BLaER1 treated with 17β-estradiol and CSF1 and Interleukin-3, amounts not matched to agents 10 nM and 100 nM (cell line): ENCODE results near the gene LRRC32.

ENCODE experiments used
- H3K27ac ChIP-seq, 11 experiments: shearing (Covaris generic); formaldehyde crosslinking; 2 replicates each; pipeline ENCODE4 v1.8.1; 2022
- H3K27me3 ChIP-seq, 11 experiments: shearing (Covaris generic); formaldehyde crosslinking; 2 replicates each; pipeline ENCODE4 v1.8.1; 2022
- H3K36me3 ChIP-seq, 11 experiments: shearing (Covaris generic); formaldehyde crosslinking; 2 replicates each; pipeline ENCODE4 v1.8.1; 2022
- H3K4me1 ChIP-seq, 10 experiments: shearing (Covaris generic); formaldehyde crosslinking; 2 replicates each; pipeline ENCODE4 v1.8.1; 2022
- H3K4me2 ChIP-seq, 11 experiments: shearing (Covaris generic); formaldehyde crosslinking; 2 replicates each; pipeline ENCODE4 v1.8.1; 2022
- H3K4me3 ChIP-seq, 10 experiments: shearing (Covaris generic); formaldehyde crosslinking; 2 replicates each; pipeline ENCODE4 v1.8.1; 2022
- H3K9ac ChIP-seq, 11 experiments: shearing (Covaris generic); formaldehyde crosslinking; 2 replicates each; pipeline ENCODE4 v1.8.1; 2022
- H3K9me3 ChIP-seq, 11 experiments: shearing (Covaris generic); formaldehyde crosslinking; replicated peaks in 1 of 11; 2 replicates each; pipeline ENCODE4 v1.8.1; 2022
- H4K20me1 ChIP-seq, 11 experiments: shearing (Covaris generic); formaldehyde crosslinking; 2 replicates each; pipeline ENCODE4 v1.8.1; 2022
- Cebpa-rat ChIP-seq, 11 experiments: shearing (Covaris generic); IDR thresholded peaks; 2 replicates each; pipeline ENCODE4 v1.8.1; 2022

Gene LRRC32

GRCh38 chr11:76685237-76685636 is 14.7 kb upstream of the LRRC32 start:
- Histone ChIP-seq H3K27me3 (peaks cover 0 to under 1% (median 0%) of the 10 kb centered on the region in 11 experiments; a peak in 3 of 22 replicates), H3K4me2 (peak overlapping the region in 10 of 11 experiments; percentile 64 to 94 (median 86); a peak in 14 of 22 replicates), H3K4me1 (peaks cover 24 to 49% (median 34%) of the 10 kb centered on the region in 10 experiments), H3K4me3 (no peak overlapping the region), H3K27ac (no peak overlapping the region), H4K20me1 (peaks cover 0 to 14% (median 0%) of the 10 kb centered on the region in 11 experiments; a peak in 5 of 22 replicates), H3K9me3 (peaks cover 0 to 5% (median 0%) of the 10 kb centered on the region in 11 experiments; a peak in 2 of 22 replicates), H3K36me3 (no peaks in the 10 kb centered on the region), H3K9ac (no peak overlapping the region)
- no peak for TF ChIP-seq Cebpa-rat (IDR thresholded peaks at IDR 0.05)

GRCh38 chr11:76684516-76684915 is 14.0 kb upstream of the LRRC32 start:
- H3K4me2 ChIP-seq, result no peak overlapping the region
- H3K27me3 ChIP-seq, result peaks cover 0 to 7% (median 0%) of the 10 kb centered on the region in 11 experiments; a peak in 7 of 22 replicates
- H3K9me3 ChIP-seq, result peaks cover 0 to 5% (median 0%) of the 10 kb centered on the region in 11 experiments; a peak in 2 of 22 replicates
- no peak overlapping the region for H3K9ac ChIP-seq
- TF ChIP-seq Cebpa-rat (IDR thresholded peaks at IDR 0.05), result no peak
- H4K20me1 ChIP-seq, result peaks cover 0 to 19% (median 0%) of the 10 kb centered on the region in 11 experiments; a peak in 6 of 22 replicates
- no peak overlapping the region for H3K27ac ChIP-seq
- H3K4me3 ChIP-seq, result no peak overlapping the region
- peaks cover 24 to 42% (median 34%) of the 10 kb centered on the region in 10 experiments for H3K4me1 ChIP-seq
- no peaks in the 10 kb centered on the region for H3K36me3 ChIP-seq

- Histone ChIP-seq H3K27me3 (peaks cover 0 to 13% (median 8%) of the 10 kb centered on the region in 11 experiments; a peak in 11 of 22 replicates), H3K36me3 (no peaks in the 10 kb centered on the region), H3K9ac (no peak overlapping the region), H4K20me1 (peaks cover 0 to 19% (median 0%) of the 10 kb centered on the region in 11 experiments; a peak in 6 of 22 replicates), H3K9me3 (peaks cover 0 to 5% (median 0%) of the 10 kb centered on the region in 11 experiments; a peak in 2 of 22 replicates), H3K27ac (no peak overlapping the region), H3K4me3 (no peak overlapping the region), H3K4me1 (peaks cover 24 to 39% (median 32%) of the 10 kb centered on the region in 10 experiments), H3K4me2 (peak overlapping the region in 7 of 11 experiments; percentile 16 to 54 (median 22); a peak in 10 of 22 replicates)
- TF ChIP-seq Cebpa-rat (IDR thresholded peaks at IDR 0.05), result no peak
These were observed 12.9 kb upstream of the LRRC32 start for GRCh38 chr11:76683161-76684095.

- peaks cover 0 to 21% (median 10%) of the 10 kb centered on the region in 11 experiments; a peak in 15 of 22 replicates for H3K27me3 ChIP-seq
- no peaks in the 10 kb centered on the region for H3K36me3 ChIP-seq
- peaks cover 24 to 46% (median 37%) of the 10 kb centered on the region in 10 experiments for H3K4me1 ChIP-seq
- H3K9me3 ChIP-seq, result peaks cover 0 to 5% (median 0%) of the 10 kb centered on the region in 11 experiments; a peak in 2 of 22 replicates
- peaks cover 0 to 24% (median 0%) of the 10 kb centered on the region in 11 experiments; a peak in 6 of 22 replicates for H4K20me1 ChIP-seq
- no peak overlapping the region for H3K9ac ChIP-seq
- no peak for TF ChIP-seq Cebpa-rat (IDR thresholded peaks at IDR 0.05)
- no peak overlapping the region for H3K27ac ChIP-seq
- H3K4me3 ChIP-seq, result no peak overlapping the region
- peak overlapping the region in 7 of 11 experiments; percentile 16 to 54 (median 22); a peak in 10 of 22 replicates for H3K4me2 ChIP-seq
These were observed 12.1 kb upstream of the LRRC32 start for GRCh38 chr11:76682684-76683083.

- H3K27ac ChIP-seq, result no peak overlapping the region
- H3K4me3 ChIP-seq, result no peak overlapping the region
- TF ChIP-seq Cebpa-rat (IDR thresholded peaks at IDR 0.05), result no peak
- peaks cover 0 to 30% (median 0%) of the 10 kb centered on the region in 11 experiments; a peak in 6 of 22 replicates for H4K20me1 ChIP-seq
- no peaks in the 10 kb centered on the region for H3K36me3 ChIP-seq
- H3K27me3 ChIP-seq, result peaks cover 4 to 27% (median 16%) of the 10 kb centered on the region in 11 experiments; a peak in 17 of 22 replicates
- peaks cover 24 to 51% (median 38%) of the 10 kb centered on the region in 10 experiments for H3K4me1 ChIP-seq
- no peak overlapping the region for H3K9ac ChIP-seq
- H3K4me2 ChIP-seq, result no peak overlapping the region; a peak in 2 of 22 replicates
- peaks cover 0 to 5% (median 0%) of the 10 kb centered on the region in 11 experiments; a peak in 2 of 22 replicates for H3K9me3 ChIP-seq
These were observed 11.6 kb upstream of the LRRC32 start for GRCh38 chr11:76682106-76682505.

- Histone ChIP-seq H3K27ac (no peak overlapping the region), H3K36me3 (no peaks in the 10 kb centered on the region), H3K9me3 (peaks cover 0 to 5% (median 0%) of the 10 kb centered on the region in 11 experiments; a peak in 2 of 22 replicates), H3K4me3 (no peak overlapping the region), H3K4me1 (peaks cover 21 to 51% (median 37%) of the 10 kb centered on the region in 10 experiments), H3K9ac (0 out of 22 replicates have a peak overlapping the region, but pooled peaks of 1 of the 11 experiments have one; percentile 31), H3K27me3 (peaks cover 11 to 39% (median 26%) of the 10 kb centered on the region in 11 experiments; a peak in 20 of 22 replicates), H3K4me2 (peak overlapping the region in 8 of 11 experiments; percentile 23 to 66 (median 44); a peak in 11 of 22 replicates), H4K20me1 (peaks cover 0 to 42% (median 8%) of the 10 kb centered on the region in 11 experiments; a peak in 10 of 22 replicates)
- no peak for TF ChIP-seq Cebpa-rat (IDR thresholded peaks at IDR 0.05)
These were observed 10.2 kb upstream of the LRRC32 start for GRCh38 chr11:76680518-76681425.

GRCh38 chr11:76678321-76678720 is 7.8 kb upstream of the LRRC32 start:
- Histone ChIP-seq H3K4me1 (peaks cover 29 to 69% (median 55%) of the 10 kb centered on the region in 10 experiments), H3K36me3 (no peaks in the 10 kb centered on the region), H3K9me3 (no peaks in the 10 kb centered on the region), H4K20me1 (peaks cover 0 to 65% (median 26%) of the 10 kb centered on the region in 11 experiments; a peak in 15 of 22 replicates), H3K4me3 (no peak overlapping the region), H3K27ac (no peak overlapping the region), H3K9ac (no peak overlapping the region), H3K4me2 (peak overlapping the region in 6 of 11 experiments; percentile 10 to 99 (median 26); a peak in 6 of 22 replicates), H3K27me3 (peaks cover 15 to 47% (median 41%) of the 10 kb centered on the region in 11 experiments; a peak in 20 of 22 replicates)
- no peak for TF ChIP-seq Cebpa-rat (IDR thresholded peaks at IDR 0.05)

GRCh38 chr11:76677458-76677765 is 6.9 kb upstream of the LRRC32 start:
- Histone ChIP-seq H3K4me1 (peaks cover 32 to 71% (median 56%) of the 10 kb centered on the region in 10 experiments), H3K9me3 (no peaks in the 10 kb centered on the region), H3K36me3 (no peaks in the 10 kb centered on the region), H3K4me2 (peak overlapping the region in 5 of 11 experiments; percentile 8 to 99 (median 20); a peak in 5 of 22 replicates), H3K4me3 (no peak overlapping the region), H3K9ac (no peak overlapping the region), H3K27ac (no peak overlapping the region), H4K20me1 (peaks cover 0 to 74% (median 30%) of the 10 kb centered on the region in 11 experiments; a peak in 16 of 22 replicates), H3K27me3 (peaks cover 15 to 53% (median 41%) of the 10 kb centered on the region in 11 experiments; a peak in 20 of 22 replicates)
- TF ChIP-seq Cebpa-rat (IDR thresholded peaks at IDR 0.05), result no peak
